RKO (cell line): Measurements from ENCODE around the gene MIER3.

Experiments
- DNase-seq: peaks from one replicate; pipeline ENCODE4 v3.0.0-alpha.2; 2016; ENCODE audit warnings: low spot score

The MIER3 gene

DNA sequence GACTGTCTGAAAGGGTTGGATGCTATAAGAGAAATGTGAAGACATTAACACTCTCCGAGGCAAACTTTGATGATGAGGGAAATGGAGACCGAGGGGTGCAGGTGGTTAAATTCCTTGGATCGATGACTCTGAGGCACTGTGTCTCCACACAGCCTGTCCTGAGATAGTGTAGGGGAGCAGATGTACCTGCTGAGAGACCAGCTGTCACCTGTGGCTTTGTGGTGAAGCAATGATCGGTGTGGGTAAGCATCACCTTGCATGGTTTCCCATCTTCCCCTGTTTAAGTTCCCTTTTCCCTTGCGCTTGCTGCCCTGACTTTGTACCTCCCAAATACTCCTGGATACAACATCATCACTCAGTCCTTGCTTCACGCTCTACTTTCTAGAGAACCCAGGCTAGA lies 9.8 kb upstream of the MIER3 start:
- no peak for DNase-seq

DNA sequence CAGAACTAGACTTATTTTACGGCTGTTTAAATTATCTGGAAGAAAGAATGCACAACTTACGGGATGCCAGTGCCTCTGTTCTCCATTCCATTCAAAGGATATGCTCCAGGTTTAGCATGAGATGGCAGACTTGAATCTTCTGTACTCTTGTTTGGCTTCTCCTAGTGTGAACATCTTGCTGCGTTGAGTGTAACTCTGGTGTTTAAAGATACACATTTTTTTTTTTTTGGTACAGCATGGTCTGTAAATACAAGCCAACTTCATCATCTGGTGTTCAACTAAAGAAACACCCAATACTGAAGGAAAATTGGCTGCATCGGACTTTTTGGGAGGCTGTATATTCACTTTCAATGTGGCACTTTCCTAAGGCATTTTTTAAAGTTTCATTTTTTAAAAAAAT lies 7.4 kb upstream of the MIER3 start:
- no peak for DNase-seq

DNA sequence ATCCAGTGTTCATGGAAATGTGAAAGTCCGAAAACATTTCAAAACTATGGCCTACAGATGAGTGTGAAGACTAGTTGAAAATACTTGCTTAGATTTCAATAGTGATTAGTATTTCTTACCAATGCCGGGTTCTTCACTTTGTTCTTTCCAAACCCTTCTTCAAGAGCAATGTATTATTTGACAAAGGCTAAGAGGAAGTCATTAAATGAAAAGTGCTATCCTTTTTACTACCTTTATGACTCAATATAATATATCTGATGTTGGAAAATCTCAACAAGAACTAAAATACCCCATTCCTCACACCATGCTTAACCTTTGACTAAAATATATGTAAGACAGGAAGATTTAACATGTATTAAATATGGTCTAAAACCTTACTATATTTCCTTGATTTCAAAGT lies 6.7 kb upstream of the MIER3 start:
- no peak for DNase-seq

DNA sequence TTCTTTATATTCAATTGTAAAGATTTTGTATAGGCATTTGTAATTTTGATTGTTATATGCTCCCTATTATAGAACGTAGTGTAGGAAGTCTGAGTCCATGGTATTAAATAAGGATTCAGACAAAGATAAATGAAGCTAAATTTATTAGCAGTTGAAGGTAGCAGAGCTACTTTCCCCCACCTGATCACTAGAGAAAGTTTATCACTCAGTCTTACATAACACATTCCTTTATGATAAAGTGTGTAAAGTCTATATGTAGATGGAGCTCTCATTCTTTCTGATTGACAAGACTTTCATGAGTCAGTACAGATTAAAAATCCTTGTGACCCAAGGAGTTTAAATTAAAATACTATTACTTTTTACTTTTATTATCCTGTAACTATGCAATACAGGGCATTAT lies 2.3 kb upstream of the MIER3 start:
- DNase-seq = no peak

DNA sequence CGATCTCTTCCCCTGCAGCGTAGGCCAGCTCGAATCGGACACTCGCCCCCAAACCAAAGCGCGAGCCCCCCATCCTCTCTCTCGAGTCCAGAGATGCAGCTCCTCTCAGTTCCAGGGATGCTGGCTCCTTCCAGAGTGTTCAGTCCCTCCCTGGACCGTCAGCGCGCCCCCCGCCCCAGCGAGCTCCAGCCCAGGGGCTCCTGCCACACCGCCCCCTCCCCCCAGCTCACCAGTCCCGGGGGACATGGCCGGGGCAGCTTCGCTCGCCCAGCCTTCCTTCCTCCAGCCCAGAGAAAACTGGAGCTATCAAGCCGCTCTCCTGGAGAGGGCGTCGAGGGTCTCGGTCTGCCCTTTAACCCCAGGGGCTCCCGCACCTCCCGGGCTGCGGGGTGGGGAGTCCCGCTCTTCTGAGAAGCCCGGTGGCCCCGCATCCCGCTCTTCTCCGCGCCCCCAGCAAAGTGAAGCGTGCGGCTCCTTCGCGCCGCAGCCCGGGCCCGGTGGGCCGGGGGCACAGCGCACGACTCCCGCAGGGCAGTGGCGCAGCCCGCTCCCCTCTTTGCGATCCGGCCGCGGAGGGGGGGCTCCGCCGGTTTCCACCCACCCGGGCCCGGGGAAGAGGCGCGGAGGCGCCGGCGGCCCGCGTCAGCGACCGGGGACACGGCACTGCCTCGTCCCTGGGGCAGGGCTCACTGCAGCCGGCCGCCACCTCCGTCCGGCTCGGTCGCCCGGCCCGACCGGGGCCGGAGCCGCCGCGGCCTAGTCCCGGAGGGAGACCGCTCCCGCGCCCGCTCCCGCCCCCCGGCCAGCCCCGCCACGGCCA lies 587 bp downstream of the MIER3 start:
- DNase-seq = peak; percentile 18

DNA sequence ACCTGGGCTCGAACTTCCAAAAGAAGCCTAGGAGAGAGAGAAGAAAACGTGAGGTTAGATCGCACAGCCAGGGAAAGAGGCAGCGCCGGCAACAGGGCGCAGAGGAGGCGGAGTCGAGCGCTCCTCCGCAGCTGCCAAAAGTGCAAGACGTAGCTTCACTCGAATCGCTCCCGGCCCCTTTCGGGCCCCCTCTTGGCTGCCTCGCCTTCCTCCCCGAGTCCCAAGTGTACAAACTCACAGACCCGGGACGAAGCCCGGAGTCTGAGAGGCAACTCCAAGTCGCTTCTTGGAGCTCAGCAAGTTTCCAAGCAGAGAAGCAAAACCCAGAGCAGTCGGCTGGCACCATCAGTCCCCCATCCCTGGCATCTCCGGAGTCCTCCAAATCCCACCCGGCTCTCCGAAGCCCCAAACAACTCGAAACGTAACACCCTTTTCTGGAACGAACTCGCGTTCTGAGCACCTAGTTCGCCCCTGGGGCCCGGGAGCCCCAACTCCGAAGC lies 1.2 kb downstream of the MIER3 start:
- peak; percentile 77 for DNase-seq

DNA sequence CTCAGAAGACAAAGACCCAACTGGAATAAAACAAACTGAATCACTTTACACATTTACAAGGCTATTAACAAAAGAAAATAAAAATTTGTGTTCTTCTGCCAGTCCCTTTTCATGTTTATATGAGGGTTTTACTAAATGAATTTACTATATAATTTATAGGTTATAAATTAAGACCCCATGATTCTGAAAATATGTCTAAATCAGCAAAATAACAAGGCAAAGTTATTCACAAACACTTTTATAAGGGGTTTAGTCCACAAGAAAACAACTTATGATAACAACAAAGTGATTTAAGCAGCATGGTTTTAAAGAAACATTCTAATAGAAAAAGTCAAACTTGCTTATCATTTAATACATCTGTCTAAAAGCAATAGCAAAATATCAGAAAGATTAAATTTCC lies 4.9 kb downstream of the MIER3 start:
- DNase-seq = no peak

DNA sequence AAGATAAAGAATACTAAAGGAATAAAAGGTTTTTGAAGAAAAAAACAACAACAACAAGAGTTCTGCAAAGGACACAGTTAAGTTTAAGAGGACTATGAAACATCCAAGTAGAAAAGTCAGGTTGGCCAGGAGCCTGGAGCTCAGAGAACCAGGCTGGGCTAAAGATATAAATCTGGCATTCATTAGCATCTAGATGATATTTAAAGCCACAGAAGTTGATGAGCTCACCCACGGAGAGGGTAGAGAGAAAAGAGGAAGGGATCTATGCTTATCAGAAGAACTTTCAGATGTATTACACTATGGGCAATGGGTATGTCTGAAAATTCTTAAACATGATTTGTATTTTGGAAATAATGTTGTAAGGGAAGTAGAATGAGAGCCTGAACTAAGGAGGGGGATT lies 9.9 kb downstream of the MIER3 start:
- no peak for DNase-seq

DNA sequence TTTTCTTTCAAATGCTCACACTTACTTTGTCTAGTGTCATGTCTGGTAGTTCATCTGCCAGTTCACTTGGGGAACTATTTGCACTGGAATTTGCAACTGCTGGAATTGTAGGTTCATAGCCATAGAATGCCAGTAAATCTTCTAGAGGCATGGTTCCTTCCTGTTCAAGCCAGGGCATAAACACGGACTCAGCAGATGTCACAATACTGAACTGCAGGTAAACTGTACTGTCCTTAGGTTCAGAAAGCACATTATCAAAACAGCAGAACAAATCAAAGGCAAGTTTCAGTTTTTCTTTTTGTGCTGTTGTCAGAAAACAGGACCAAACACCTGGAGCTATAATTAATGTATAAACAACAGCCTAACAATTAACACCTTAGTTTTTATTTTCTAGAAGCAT lies 13.1 kb downstream of the MIER3 start:
- DNase-seq = no peak

DNA sequence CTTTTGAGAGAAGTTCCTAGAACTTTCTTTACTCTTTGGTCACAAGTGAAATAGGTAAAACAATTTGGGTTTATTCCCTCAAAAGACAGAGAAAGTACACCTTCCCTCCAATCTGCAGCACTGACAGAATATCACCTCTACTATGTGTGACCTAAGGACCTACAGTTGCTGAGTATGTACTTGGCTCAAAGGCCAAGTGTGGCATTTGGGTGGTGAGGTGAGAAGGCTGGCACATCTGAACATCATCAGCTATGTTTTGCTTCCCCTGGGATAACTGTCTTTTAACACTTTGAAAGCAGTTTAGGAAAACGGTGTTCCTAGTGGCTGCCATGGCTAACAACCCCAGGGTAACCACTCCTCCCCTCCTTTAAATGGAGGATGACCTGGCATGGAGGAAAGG lies 17.6 kb downstream of the MIER3 start:
- DNase-seq = no peak

DNA sequence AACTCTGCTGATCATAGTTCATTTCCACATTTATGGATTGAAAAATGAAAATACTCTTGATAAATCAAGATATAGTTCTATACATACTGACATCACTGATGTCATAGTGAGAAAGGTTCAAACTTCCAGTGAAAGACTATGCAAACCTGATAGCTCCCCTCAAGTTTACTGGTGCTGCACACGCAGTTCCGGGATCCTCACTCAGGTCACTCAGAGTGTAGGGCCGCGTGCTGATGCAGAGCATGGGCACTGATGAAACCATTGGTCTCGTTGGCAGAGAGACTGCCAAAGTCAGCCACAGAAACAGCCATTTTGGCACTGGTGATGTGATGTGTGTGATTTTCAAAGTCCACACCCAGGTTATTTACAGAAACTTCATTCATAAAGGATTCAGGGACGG lies 29.0 kb downstream of the MIER3 start:
- no peak for DNase-seq

DNA sequence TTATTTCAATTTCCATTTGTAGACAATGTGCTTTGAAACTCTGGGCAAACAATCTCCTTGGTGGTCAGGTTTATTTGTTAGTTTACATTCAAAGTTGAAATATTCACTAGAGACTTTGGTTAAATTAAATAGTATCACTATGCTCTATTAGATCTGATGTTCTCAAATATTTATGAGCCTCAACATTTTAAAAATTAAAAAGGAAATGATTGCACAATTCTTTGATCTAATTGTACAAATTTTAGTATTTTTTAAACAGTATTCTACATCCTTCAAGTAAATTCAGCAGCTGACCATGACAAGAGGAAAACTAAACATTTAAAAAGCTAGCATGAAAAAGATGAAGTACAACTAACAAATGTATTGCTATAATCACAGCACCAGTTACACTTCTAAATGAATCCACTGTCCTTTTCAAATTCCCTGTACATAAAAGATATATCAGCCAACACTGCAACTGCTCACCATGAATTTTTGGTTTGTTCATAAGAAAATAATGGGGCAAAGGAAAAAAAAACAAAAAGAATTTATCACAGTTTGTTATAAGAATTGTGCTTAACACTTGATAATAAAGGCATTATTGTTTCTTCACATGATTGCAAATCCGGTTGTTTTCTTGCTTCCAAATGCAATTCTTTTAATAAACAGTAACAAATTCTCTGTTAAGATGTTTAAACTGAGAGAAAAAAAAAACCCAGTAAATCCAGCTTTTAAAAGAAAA lies 31.8 kb downstream of the MIER3 start:
- no peak for DNase-seq

DNA sequence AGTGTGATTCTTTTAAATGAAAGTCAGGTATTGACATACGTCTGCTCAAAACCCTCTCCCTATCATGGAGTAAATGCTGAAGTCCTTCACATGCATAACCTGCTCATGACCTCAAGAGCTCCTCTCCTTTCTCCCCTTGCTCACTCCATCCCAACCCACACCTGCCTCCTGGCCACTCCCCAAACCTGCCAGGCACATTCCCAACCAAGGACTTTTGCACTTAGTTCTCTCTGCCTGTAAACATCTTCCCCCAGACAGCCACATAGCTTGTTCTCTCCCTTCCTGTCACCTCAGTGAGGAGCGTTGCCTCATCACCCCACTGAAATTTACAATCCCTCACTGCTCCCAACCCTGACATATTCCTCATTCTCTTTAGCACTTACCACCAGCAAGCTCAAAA lies 33.9 kb downstream of the MIER3 start:
- no peak for DNase-seq

DNA sequence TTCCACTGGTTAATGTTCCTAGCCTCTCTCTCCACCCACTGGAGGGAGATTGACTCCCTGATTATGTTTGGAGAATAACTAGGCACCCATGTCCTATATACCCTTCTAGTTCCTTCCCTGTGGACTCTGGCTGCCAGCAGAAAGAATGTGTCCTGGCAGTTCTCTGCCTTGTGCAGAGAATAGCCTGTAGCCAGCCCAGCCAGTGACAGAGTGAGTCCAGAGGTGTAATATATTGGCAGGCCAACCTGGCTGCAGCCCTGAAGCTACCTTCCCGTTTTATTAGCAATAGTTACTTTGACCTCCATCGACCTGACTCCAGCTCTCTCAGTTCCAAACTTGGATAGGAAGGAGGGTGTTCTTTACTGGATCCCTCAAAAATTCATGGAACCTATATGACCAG lies 34.4 kb downstream of the MIER3 start:
- no peak for DNase-seq

DNA sequence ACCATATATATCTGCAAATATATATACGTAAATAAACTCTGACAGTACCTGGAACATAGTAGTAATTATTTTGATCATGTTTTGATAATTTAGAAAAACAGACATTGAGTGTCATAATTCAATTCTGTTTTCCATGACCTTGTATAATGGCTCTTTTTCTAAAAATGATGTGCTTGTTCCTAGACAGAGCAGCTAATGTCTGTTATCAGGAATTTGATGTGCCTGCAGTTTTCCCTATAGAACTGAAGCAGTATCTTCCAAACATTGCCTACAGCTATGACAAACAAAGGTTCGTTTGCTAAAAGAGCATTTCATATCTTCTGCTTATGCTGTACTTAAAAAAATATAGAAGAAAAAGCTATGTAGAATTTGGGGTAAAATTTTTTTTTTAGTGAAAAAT lies 37.2 kb downstream of the MIER3 start:
- DNase-seq = no peak

DNA sequence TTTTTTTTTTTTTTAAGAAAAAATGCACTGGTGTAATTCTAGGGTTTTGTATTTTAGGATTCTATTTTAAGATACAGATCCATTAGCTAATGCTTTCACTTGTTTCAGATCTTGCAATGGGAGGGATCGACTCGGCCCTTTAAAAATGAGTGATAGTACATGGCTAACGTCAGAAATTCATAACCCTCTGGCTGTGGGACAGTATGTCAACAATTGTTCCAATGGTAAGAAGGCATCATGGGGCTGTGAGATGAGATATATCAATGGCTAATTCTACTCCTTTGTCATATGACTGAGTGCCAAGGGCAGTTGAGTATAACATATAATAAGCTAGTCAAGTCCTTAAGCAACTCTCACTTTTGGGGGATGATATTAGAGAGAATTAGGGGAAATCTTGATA lies 38.2 kb downstream of the MIER3 start:
- DNase-seq = no peak

DNA sequence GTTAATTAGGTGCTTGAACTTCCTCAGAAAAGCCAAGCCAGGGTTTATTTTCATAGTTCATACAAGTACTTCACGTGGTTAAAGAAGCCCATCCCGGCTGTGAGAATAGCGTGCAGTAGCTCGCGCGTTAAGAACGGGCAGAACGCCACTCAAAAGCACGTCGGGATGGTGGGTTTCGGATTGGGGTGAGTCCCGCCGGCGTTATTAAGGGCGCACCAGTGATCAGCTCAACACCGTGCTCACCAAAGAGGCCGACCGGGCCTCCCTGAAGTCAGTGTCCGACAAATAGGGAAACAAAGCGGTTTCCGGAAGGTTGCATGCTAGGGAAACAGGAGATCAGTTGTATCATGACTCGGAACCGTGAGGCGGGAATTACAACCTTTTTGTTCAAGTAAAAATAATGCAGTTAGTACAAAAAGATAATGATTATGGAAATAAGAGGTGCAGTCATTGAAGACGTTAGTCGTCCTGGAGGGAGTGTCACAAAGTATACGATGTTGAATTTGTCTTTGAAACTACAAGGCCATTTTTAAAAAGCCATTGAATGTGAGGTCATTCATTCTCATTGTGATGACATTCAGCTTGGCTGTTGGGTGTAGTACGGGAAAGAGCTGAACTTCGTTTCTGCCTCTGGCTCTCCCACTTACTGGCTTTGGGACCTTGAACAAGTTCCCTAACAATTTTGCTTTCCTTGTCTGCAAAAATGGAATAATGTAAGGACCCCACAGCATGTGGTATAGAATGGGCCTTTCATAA lies 41.5 kb downstream of the MIER3 start:
- peak; percentile 76 for DNase-seq

DNA sequence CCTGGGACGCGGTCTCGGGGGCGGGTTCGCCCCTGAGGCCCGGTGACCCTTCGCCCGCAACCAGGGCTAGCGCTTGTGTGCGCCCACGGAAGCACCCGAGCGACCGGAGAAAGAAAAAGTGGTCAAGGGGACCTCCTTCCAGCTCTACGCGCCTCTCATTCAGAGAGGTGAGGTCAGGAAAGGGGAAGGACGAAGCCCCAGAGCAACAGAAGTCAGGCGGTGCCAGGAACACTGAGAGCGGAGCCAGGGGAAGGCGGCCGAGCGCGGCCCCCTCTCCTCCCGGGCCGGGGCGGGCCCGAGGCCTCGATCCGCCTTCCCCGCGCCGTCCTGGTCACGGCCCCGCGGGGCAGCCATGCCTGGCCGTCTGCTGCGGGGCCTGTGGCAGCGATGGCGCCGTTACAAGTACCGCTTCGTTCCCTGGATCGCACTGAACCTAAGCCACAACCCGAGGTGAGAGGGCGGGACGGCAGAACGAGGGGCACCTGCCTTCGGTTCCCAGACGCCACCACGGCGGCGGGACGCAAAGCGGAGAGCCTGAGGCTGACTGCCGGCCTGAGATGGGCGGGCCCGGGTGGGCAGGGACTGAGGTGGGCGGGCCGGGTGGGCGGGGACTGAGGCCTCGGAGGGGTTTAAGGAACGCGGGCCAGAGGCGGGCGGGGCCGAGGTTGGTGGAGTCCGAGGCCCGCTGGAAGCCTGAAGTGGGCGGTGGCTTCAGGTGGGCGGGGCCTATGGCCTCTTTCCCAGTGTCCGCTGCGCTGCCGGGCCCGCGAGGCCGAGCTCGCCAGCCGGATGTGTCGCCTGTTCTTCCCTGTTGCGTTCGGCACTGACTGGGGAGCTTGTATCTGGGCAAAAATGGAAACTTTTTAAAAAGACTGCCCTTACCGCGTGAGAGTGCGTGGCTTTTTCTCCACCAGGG lies 42.4 kb downstream of the MIER3 start, which contains the start of gene SETD9:
TSS of gene SETD9 (plus strand) at position 303 of the 916 bp plus-strand sequence. CDS start at position 353, 50 bp downstream.
- peak; percentile 96 for DNase-seq

DNA sequence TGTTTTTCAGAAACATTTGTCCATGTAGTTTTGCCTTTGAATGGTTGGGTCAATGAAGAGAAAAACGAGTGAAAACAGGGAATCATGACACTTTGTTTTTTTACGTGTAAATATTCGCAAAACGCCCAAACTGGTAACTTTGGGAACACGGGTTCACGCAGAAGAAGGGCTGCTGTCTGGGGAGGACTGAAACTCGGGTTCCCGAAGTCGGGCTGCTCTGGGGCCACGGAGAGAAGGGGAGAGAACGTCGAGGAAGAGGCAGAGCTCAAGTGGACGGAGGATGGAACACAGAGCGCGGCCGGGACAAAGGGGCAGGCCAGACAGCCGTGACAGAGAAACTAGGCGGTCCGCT lies 43.0 kb downstream of the MIER3 start:
- DNase-seq = no peak

DNA sequence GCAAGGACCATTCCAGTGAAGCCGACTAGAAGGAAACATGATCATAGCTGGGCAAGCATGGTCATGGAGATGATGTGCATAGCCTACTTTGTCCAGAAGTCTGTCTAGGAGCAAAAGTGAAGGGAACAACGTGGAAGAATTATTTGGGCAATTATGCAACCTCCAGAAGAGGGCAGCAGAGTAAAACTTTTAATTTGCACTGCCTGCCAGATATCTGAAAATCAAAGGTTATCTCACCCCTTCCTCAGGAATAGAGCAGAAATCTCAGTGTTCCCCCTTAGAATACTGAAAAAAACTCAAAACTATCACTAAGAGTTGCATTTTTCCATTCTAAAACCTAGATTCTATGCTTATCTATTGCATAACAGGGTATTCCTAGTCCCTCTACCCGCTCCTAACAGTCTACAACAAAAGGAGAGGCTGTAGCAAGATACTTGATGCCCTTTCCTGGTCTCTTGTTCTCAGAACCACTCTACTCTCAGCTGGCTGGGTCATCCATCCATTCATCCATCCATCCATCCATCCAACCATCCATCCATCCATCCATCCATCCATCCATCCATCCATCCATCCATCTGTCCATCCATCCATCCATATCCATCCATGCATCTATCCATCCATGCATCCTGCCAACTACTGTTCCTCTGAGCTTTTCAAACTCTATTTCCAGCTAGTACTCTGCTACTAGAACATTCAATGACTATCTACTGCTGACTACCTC lies 50.9 kb downstream of the MIER3 start:
- peak; percentile 72 for DNase-seq

DNA sequence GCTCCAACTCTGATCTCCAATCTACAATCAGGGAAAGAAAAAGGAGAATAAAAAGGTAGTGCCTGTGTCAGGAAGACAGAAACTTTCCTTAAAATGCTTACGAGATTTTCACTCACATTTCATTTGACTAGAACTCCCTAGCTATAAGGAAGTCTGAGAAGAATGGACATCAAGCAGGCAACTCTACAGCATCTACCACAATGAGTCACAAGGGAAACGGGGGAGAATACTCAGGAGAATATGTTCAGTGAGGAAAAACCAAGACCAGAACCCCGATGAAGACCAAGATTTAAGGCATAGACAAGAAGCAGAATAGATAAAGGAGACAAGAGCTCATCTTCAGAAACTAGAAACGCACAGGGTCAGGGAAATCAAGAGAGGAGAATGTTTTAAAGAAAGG lies 51.5 kb downstream of the MIER3 start:
- no peak for DNase-seq
